Mesenchymal stem cell (in vitro differentiated cells and primary cell): ENCODE data around the gene FBXO44.
A peak's percentile ranks its signal among the peaks of the same experiment; 100 is the strongest.

Source experiments
- DNase-seq: peaks from one replicate; pipeline ENCODE4 v3.0.0-alpha.2; 2013
- H2AFZ ChIP-seq: one replicate; pipeline ENCODE4 v1.6.1; 2013; ENCODE audit warnings: low read depth, mild to moderate bottlenecking, control low read depth, inconsistent platforms, low read length, moderate library complexity
- H2AK5ac ChIP-seq: 2 replicates; pipeline ENCODE4 v1.6.1; 2013; ENCODE audit warnings: low read length, moderate library complexity, mild to moderate bottlenecking, inconsistent platforms; ENCODE audit not compliant: severe bottlenecking
- H2BK120ac ChIP-seq: one replicate; pipeline ENCODE4 v1.6.1; 2013; ENCODE audit warnings: low read depth, mild to moderate bottlenecking, inconsistent platforms, low read length, moderate library complexity
- H2BK12ac ChIP-seq, 2 experiments: one replicate each; pipeline ENCODE4 v1.6.1; 2013; ENCODE audit warnings: inconsistent platforms in 2 of 2, low read length in 2 of 2, mild to moderate bottlenecking in 2 of 2, moderate library complexity in 2 of 2, control low read depth in 1 of 2
- H2BK15ac ChIP-seq: one replicate; pipeline ENCODE4 v1.6.1; 2013; ENCODE audit warnings: mild to moderate bottlenecking, low read depth, inconsistent platforms; ENCODE audit not compliant: poor library complexity, severe bottlenecking
- H2BK5ac ChIP-seq: 2 replicates; pipeline ENCODE4 v1.6.1; 2013; ENCODE audit warnings: low read depth, mild to moderate bottlenecking, low read length, control low read depth, inconsistent platforms; ENCODE audit not compliant: poor library complexity, severe bottlenecking
- H3K14ac ChIP-seq, 2 experiments: one replicate each; pipeline ENCODE4 v1.6.1; 2013; ENCODE audit warnings: inconsistent platforms in 2 of 2, low read length in 2 of 2, control low read depth in 1 of 2, mild to moderate bottlenecking in 1 of 2, moderate library complexity in 1 of 2
- H3K18ac ChIP-seq, 2 experiments: one replicate each; pipeline ENCODE4 v1.6.1; 2013; ENCODE audit warnings: inconsistent platforms in 2 of 2, low read length in 2 of 2, control low read depth in 1 of 2, low read depth in 1 of 2, mild to moderate bottlenecking in 1 of 2
- H3K23ac ChIP-seq, 2 experiments: one replicate each; pipeline ENCODE4 v1.6.1; 2013; ENCODE audit warnings: inconsistent platforms in 2 of 2, low read length in 2 of 2, mild to moderate bottlenecking in 2 of 2, moderate library complexity in 2 of 2, control low read depth in 1 of 2
- H3K27ac ChIP-seq: 2 replicates; pipeline ENCODE4 v1.5.1; 2013; ENCODE audit warnings: mild to moderate bottlenecking, moderate library complexity, low read length, control low read depth, inconsistent platforms; ENCODE audit not compliant: poor library complexity, severe bottlenecking
- H3K27me3 ChIP-seq, 2 experiments: 2 replicates each; pipeline versions ENCODE4 v1.6.1 to v1.7.0; 2013; ENCODE audit warnings: low read length in 2 of 2, mild to moderate bottlenecking in 2 of 2, moderate library complexity in 2 of 2, control low read depth in 1 of 2, inconsistent platforms in 1 of 2; ENCODE audit not compliant: control insufficient read depth in 1 of 2, insufficient read depth in 1 of 2
- H3K36me3 ChIP-seq, 2 experiments: 2 replicates each; pipeline versions ENCODE4 v1.6.1 to v1.7.0; 2013; ENCODE audit warnings: low read length in 2 of 2, control low read depth in 1 of 2, inconsistent platforms in 1 of 2, low read depth in 1 of 2, mild to moderate bottlenecking in 1 of 2; ENCODE audit not compliant: insufficient read depth in 2 of 2, control insufficient read depth in 1 of 2
- H3K4ac ChIP-seq, 2 experiments: one replicate each; pipeline ENCODE4 v1.6.1; 2013; ENCODE audit warnings: inconsistent platforms in 2 of 2, low read length in 2 of 2, mild to moderate bottlenecking in 2 of 2, moderate library complexity in 2 of 2, control low read depth in 1 of 2, low read depth in 1 of 2
- H3K4me1 ChIP-seq: 2 replicates; pipeline ENCODE4 v1.6.1; 2013; ENCODE audit warnings: low read depth, low read length, control low read depth; ENCODE audit not compliant: control insufficient read depth, insufficient read depth
- H3K4me2 ChIP-seq: 2 replicates; pipeline ENCODE4 v1.6.1; 2013; ENCODE audit warnings: low read length, mild to moderate bottlenecking, inconsistent platforms; ENCODE audit not compliant: poor library complexity, severe bottlenecking
- H3K4me3 ChIP-seq, 2 experiments: 2 replicates each; pipeline versions ENCODE4 v1.5.1 to v1.7.0; 2013; ENCODE audit warnings: low read length in 2 of 2, mild to moderate bottlenecking in 2 of 2, control low read depth in 1 of 2, low read depth in 1 of 2; ENCODE audit not compliant: insufficient read depth in 1 of 2
- H3K79me1 ChIP-seq: replicated peaks from 2 replicates; pipeline ENCODE4 v1.6.1; 2013; ENCODE audit warnings: mild to moderate bottlenecking, control low read depth, low read length, inconsistent platforms; ENCODE audit not compliant: poor library complexity, severe bottlenecking
- H3K9ac ChIP-seq: 2 replicates; pipeline ENCODE4 v1.7.0; 2013; ENCODE audit warnings: mild to moderate bottlenecking, low read length, moderate library complexity
- H3K9me3 ChIP-seq: 2 replicates; pipeline ENCODE4 v1.7.0; 2013; ENCODE audit warnings: mild to moderate bottlenecking, low read length; ENCODE audit not compliant: control insufficient read depth
- H4K8ac ChIP-seq: one replicate; pipeline ENCODE4 v1.6.1; 2013; ENCODE audit warnings: inconsistent platforms, mild to moderate bottlenecking, low read length, moderate library complexity
- H4K91ac ChIP-seq: one replicate; pipeline ENCODE4 v1.6.1; 2013; ENCODE audit warnings: mild to moderate bottlenecking, low read length, inconsistent platforms
- WGBS: methylation state at CpG from one replicate; pipeline ENCODE4 v1.1.7; 2013; ENCODE audit warnings: mixed read lengths; 5-methylcytosine and 5-hydroxymethylcytosine counted together

FBXO44 gene

DNA sequence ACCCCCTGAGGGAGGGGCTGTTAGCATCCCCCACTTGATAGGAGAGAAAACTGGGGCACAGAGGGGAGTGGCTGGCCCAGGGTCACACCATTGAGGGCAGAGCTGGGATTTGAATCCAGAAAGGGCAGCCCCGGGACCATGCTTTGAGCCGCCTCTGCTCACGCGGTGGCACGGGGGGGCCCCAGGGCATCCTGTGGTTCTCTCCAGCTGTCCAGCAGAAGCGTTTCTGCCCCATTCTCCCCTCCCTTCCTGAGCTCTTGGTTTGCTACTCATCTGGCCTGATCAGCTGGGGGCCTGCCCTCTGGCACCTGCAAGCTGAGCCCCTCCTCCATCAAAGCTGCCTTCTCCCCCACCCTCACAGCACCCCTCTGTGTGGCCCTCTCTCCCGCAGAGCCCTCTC lies 37.9 kb upstream of the FBXO44 start:
- Histone ChIP-seq H2AFZ (no peak overlapping the region), H3K18ac (no peak overlapping the region), H3K4ac (no peak overlapping the region), H3K4me2 (no peak overlapping the region), H3K36me3 (no peaks in the 10 kb centered on the region), H4K8ac (no peak overlapping the region), H2BK15ac (no peak overlapping the region), H3K79me1 (no peaks in the 10 kb centered on the region), H3K4me1 (no peaks in the 10 kb centered on the region), H2BK12ac (no peak overlapping the region), H4K91ac (no peak overlapping the region), H3K23ac (peak overlapping the region in 1 of 2 experiments; percentile 30), H3K27me3 (peaks cover 7 to 81% of the 10 kb centered on the region in 2 experiments), H2BK120ac (no peak overlapping the region), H2AK5ac (no peak overlapping the region), H3K9me3 (peaks cover 4% of the 10 kb centered on the region), H3K9ac (no peak overlapping the region), H3K14ac (no peak overlapping the region), H2BK5ac (no peak overlapping the region), H3K27ac (no peak overlapping the region), H3K4me3 (no peak overlapping the region)
- no peak for DNase-seq
- WGBS, result 82% methylated on average over 7 of the region's 7 CpGs

DNA sequence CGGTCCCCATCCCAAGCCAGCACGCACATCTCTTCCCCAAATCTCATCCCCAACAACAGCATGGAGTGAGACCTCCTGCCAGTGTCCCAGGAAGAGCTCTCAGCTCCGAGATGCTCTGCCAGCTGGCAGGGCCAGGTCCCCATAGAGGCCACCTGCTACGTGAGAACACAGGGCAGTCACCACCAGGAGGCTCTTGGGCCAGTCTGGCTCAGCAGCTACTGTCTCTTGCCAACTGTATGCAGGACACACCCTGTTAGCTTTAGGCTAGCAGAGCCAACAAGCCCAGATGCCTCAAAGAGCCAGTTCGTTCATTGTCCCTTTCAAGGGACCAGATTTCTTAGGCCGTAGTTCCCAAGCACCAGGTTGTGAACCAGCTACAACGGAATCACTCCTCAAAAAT lies 37.4 kb upstream of the FBXO44 start:
- Histone ChIP-seq H3K23ac (no peak overlapping the region), H3K4ac (no peak overlapping the region), H3K27me3 (peaks cover 7 to 81% of the 10 kb centered on the region in 2 experiments), H4K8ac (no peak overlapping the region), H3K79me1 (no peaks in the 10 kb centered on the region), H3K36me3 (no peaks in the 10 kb centered on the region), H2AFZ (no peak overlapping the region), H2BK5ac (no peak overlapping the region), H3K4me2 (no peak overlapping the region), H3K4me1 (no peaks in the 10 kb centered on the region), H3K9me3 (peaks cover 4% of the 10 kb centered on the region), H3K27ac (no peak overlapping the region), H4K91ac (no peak overlapping the region), H3K14ac (no peak overlapping the region), H2BK120ac (no peak overlapping the region), H2AK5ac (no peak overlapping the region), H3K9ac (no peak overlapping the region), H2BK12ac (no peak overlapping the region), H3K18ac (no peak overlapping the region), H3K4me3 (no peak overlapping the region), H2BK15ac (no peak overlapping the region)
- 71% methylated on average over 7 of the region's 7 CpGs for WGBS
- no peak for DNase-seq

DNA sequence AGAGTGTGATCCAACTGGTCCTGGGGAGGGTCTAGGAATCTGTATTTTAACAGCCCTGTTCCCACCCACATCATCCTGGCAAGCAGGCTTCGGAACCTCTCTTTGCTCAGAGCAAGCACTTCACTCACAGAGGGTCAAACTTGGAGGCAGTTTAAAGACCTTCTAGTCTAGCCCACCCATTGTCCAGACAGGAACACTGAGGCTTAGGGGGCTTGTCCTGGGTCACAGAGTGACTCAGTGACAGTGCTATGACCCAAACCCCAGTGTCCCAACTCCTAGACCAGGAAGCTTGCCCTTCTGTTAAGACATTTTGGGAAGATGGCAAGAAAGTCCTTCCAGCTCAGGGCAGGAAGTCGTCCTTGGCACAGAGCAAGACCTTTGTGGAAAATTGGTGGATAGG lies 36.9 kb upstream of the FBXO44 start:
- DNase-seq, result no peak

DNA sequence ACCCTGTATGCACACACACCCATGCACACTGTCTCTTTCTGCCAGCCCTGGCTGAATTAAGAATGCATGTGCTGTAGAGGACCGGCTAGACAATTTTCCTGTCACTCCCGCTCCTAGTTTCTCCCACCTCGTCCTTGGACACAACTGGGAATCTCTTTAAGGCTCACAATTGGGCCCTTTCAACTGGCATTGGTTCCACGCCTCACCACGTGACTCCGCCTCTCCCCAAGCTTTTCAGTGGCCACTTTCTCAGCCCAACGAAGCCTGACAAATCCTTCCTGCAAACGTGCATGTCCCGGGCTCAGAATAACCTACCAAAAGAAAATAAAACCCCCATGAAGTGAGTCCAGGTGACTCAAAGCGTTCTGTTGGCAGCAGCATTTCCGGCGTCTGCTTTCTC lies 34.3 kb upstream of the FBXO44 start:
- no peak overlapping the region for H2BK5ac ChIP-seq
- 64% methylated on average over 12 of the region's 12 CpGs for WGBS
- no peaks in the 10 kb centered on the region for H3K79me1 ChIP-seq
- no peak overlapping the region for H3K4me2 ChIP-seq
- H3K4me3 ChIP-seq, result no peak overlapping the region
- H3K27ac ChIP-seq, result no peak overlapping the region
- no peak overlapping the region for H3K9ac ChIP-seq
- no peak for DNase-seq
- no peak overlapping the region for H2BK15ac ChIP-seq
- H2BK120ac ChIP-seq, result no peak overlapping the region
- H3K23ac ChIP-seq, result no peak overlapping the region
- no peak overlapping the region for H3K18ac ChIP-seq
- H3K14ac ChIP-seq, result no peak overlapping the region
- no peak overlapping the region for H4K8ac ChIP-seq
- no peak overlapping the region for H2AFZ ChIP-seq
- H4K91ac ChIP-seq, result no peak overlapping the region
- no peak overlapping the region for H2BK12ac ChIP-seq
- no peaks in the 10 kb centered on the region for H3K36me3 ChIP-seq
- no peak overlapping the region for H3K4ac ChIP-seq
- H2AK5ac ChIP-seq, result no peak overlapping the region
- H3K9me3 ChIP-seq, result no peaks in the 10 kb centered on the region
- H3K27me3 ChIP-seq, result peaks cover 7 to 83% of the 10 kb centered on the region in 2 experiments
- H3K4me1 ChIP-seq, result no peaks in the 10 kb centered on the region

More for the DNA sequence above, 36.9 kb upstream of the FBXO44 start:
- Histone ChIP-seq H3K4me3 (no peak overlapping the region), H4K91ac (no peak overlapping the region), H4K8ac (no peak overlapping the region), H3K79me1 (no peaks in the 10 kb centered on the region), H3K4me1 (no peaks in the 10 kb centered on the region), H3K18ac (no peak overlapping the region), H3K36me3 (no peaks in the 10 kb centered on the region), H2AK5ac (no peak overlapping the region), H3K14ac (no peak overlapping the region), H3K4me2 (no peak overlapping the region), H3K27me3 (peaks cover 7 to 80% of the 10 kb centered on the region in 2 experiments), H3K4ac (no peak overlapping the region), H3K9me3 (no peaks in the 10 kb centered on the region), H3K27ac (no peak overlapping the region), H2BK12ac (no peak overlapping the region), H2BK5ac (no peak overlapping the region), H2AFZ (no peak overlapping the region), H2BK120ac (no peak overlapping the region), H3K23ac (no peak overlapping the region), H3K9ac (no peak overlapping the region), H2BK15ac (no peak overlapping the region)
- 88% methylated on average over 2 of the region's 2 CpGs for WGBS
